H1 (cell line): ENCODE data around the gene TMC4. TPM values are rescaled to one million over a fixed set of nuclear protein-coding genes. Genes with fewer than 3 reads are reported as not detected.

ENCODE experiments used
- CTCF ChIA-PET: fragments of 300-600 bp; sonication (Branson Sonifier 250); formaldehyde crosslinking; loops from one replicate; lab custom pipeline; 2021; ENCODE audit not compliant: partially characterized antibody; lab: Charles Lee
- POLR2A ChIA-PET: fragments of 300-600 bp; sonication (Branson Sonifier 250); formaldehyde crosslinking; loops from one replicate; lab custom pipeline; 2021; ENCODE audit warnings: inconsistent platforms; ENCODE audit not compliant: partially characterized antibody; lab: Charles Lee
- DNase-seq, 2 experiments: peaks; one replicate each; pipeline versions ENCODE4 v3.0.0 to v3.0.0-alpha.2; 2010 to 2022; ENCODE audit warnings: low spot score in 2 of 2, low read depth in 1 of 2, mixed read lengths in 1 of 2
- FAIRE-seq: peaks from 2 replicates; lab custom pipeline; 2011; peaks lifted over from hg19 to GRCh38; lab: Jason Lieb, UNC
- H2AFZ ChIP-seq: 2 replicates; pipeline ENCODE4 v1.8.1; 2012; ENCODE audit warnings: low read length, inconsistent platforms
- H2AK5ac ChIP-seq: 2 replicates; pipeline ENCODE4 v1.6.1; 2013; ENCODE audit warnings: low read depth, low read length
- H2BK120ac ChIP-seq: replicated peaks from 2 replicates; pipeline ENCODE3; 2013; ENCODE audit warnings: low read depth, low read length, inconsistent platforms
- H2BK12ac ChIP-seq: 2 replicates; pipeline ENCODE4 v1.6.1; 2013; ENCODE audit warnings: low read depth, low read length
- H2BK15ac ChIP-seq: 2 replicates; pipeline ENCODE4 v1.6.1; 2013; ENCODE audit warnings: low read length
- H2BK20ac ChIP-seq: 2 replicates; pipeline ENCODE4 v1.6.1; 2013; ENCODE audit warnings: low read length
- H2BK5ac ChIP-seq: 2 replicates; pipeline ENCODE4 v1.6.1; 2013; ENCODE audit warnings: low read depth, low read length
- H3K14ac ChIP-seq: 2 replicates; pipeline ENCODE4 v1.6.1; 2013; ENCODE audit warnings: inconsistent platforms; ENCODE audit not compliant: insufficient read length
- H3K18ac ChIP-seq: 2 replicates; pipeline ENCODE4 v1.6.1; 2013; ENCODE audit warnings: low read length; ENCODE audit errors: extremely low read depth
- H3K23ac ChIP-seq: 2 replicates; pipeline ENCODE4 v1.6.1; 2013; ENCODE audit warnings: inconsistent platforms; ENCODE audit not compliant: insufficient read length
- H3K23me2 ChIP-seq: 2 replicates; pipeline ENCODE4 v1.6.1; 2013; ENCODE audit warnings: low read depth, low read length
- H3K27ac ChIP-seq: 2 replicates; pipeline ENCODE4 v1.6.1; 2011; ENCODE audit warnings: low read depth, low read length, inconsistent platforms
- H3K27me3 ChIP-seq, 4 experiments: replicated peaks in 1 of 4; 1 replicate in 1 of 4; 2 replicates in 3 of 4; pipeline versions ENCODE4 v1.6.1 to v1.8.1; 2011 to 2013; ENCODE audit warnings: low read length in 3 of 4, mild to moderate bottlenecking in 3 of 4, inconsistent platforms in 2 of 4, mixed read lengths in 2 of 4, moderate library complexity in 1 of 4; ENCODE audit not compliant: control insufficient read depth in 3 of 4, insufficient read depth in 3 of 4; ENCODE audit errors: extremely low read depth in 1 of 4
- H3K36me3 ChIP-seq, 4 experiments: 2 replicates each; pipeline versions ENCODE4 v1.6.1 to v1.8.1; 2011 to 2013; ENCODE audit warnings: mild to moderate bottlenecking in 4 of 4, low read length in 3 of 4, moderate library complexity in 2 of 4, control low read depth in 1 of 4, inconsistent platforms in 1 of 4; ENCODE audit not compliant: insufficient read depth in 4 of 4, control insufficient read depth in 2 of 4
- H3K4ac ChIP-seq: replicated peaks from 2 replicates; pipeline ENCODE3; 2013; ENCODE audit warnings: low read length, low read depth, mixed read lengths, inconsistent platforms; ENCODE audit not compliant: insufficient read length
- H3K4me1 ChIP-seq, 4 experiments: replicated peaks in 1 of 4; 1 replicate in 1 of 4; 2 replicates in 3 of 4; pipeline versions ENCODE4 v1.6.1 to v1.8.1; 2011 to 2013; ENCODE audit warnings: low read length in 3 of 4, inconsistent platforms in 2 of 4, mixed read lengths in 1 of 4; ENCODE audit not compliant: insufficient read depth in 4 of 4, control insufficient read depth in 3 of 4
- H3K4me2 ChIP-seq, 2 experiments: 2 replicates each; pipeline versions ENCODE4 v1.6.1 to v1.8.1; 2011 to 2013; ENCODE audit warnings: low read depth in 2 of 2, low read length in 2 of 2, control low read depth in 1 of 2, inconsistent platforms in 1 of 2, mild to moderate bottlenecking in 1 of 2; ENCODE audit not compliant: insufficient read depth in 1 of 2
- H3K4me3 ChIP-seq, 4 experiments: fragments of 200-600, 300-600 bp in 1 of 4; sonication (generic), shearing (Covaris generic), sonication (Bioruptor Twin) in 1 of 4; 2 replicates each; pipeline versions ENCODE4 v1.5.1 to v1.8.1; 2011 to 2016; ENCODE audit warnings: low read length in 4 of 4, low read depth in 3 of 4, control low read depth in 2 of 4, inconsistent platforms in 2 of 4, mild to moderate bottlenecking in 2 of 4, mixed read lengths in 1 of 4, moderate library complexity in 1 of 4; ENCODE audit not compliant: insufficient read depth in 2 of 4; ENCODE audit errors: extremely low read depth in 1 of 4
- H3K56ac ChIP-seq: replicated peaks from 2 replicates; pipeline ENCODE3; 2013; ENCODE audit warnings: low read depth, mild to moderate bottlenecking, mixed read lengths, low read length, inconsistent platforms; ENCODE audit not compliant: insufficient read length
- H3K79me1 ChIP-seq: 2 replicates; pipeline ENCODE4 v1.6.1; 2013; ENCODE audit warnings: low read depth, low read length, control low read depth
- H3K79me2 ChIP-seq, 2 experiments: 2 replicates each; pipeline versions ENCODE4 v1.6.1 to v1.8.1; 2012 to 2013; ENCODE audit warnings: low read length in 2 of 2, mild to moderate bottlenecking in 2 of 2, inconsistent platforms in 1 of 2; ENCODE audit not compliant: insufficient read depth in 2 of 2, control insufficient read depth in 1 of 2
- H3K9ac ChIP-seq, 4 experiments: replicated peaks in 1 of 4; 1 replicate in 1 of 4; 2 replicates in 3 of 4; pipeline versions ENCODE4 v1.6.1 to v1.8.1; 2011 to 2013; ENCODE audit warnings: low read depth in 3 of 4, low read length in 3 of 4, control low read depth in 2 of 4, mild to moderate bottlenecking in 2 of 4, moderate library complexity in 2 of 4, inconsistent platforms in 1 of 4; ENCODE audit errors: extremely low read depth in 1 of 4
- H3K9me3 ChIP-seq, 2 experiments: 2 replicates each; pipeline versions ENCODE4 v1.6.1 to v1.8.1; 2012 to 2013; ENCODE audit warnings: mild to moderate bottlenecking in 2 of 2, moderate library complexity in 2 of 2, control low read depth in 1 of 2, inconsistent platforms in 1 of 2, low read depth in 1 of 2, low read length in 1 of 2, mixed read lengths in 1 of 2; ENCODE audit not compliant: insufficient read depth in 2 of 2
- H4K20me1 ChIP-seq, 2 experiments: replicated peaks in 1 of 2; 2 replicates each; pipeline versions ENCODE3 to v1.8.1; 2011 to 2013; ENCODE audit warnings: inconsistent platforms in 2 of 2, low read length in 2 of 2, mild to moderate bottlenecking in 1 of 2; ENCODE audit not compliant: insufficient read depth in 2 of 2, control insufficient read depth in 1 of 2
- H4K5ac ChIP-seq: 2 replicates; pipeline ENCODE4 v1.6.1; 2013; ENCODE audit warnings: low read length, low read depth, mixed read lengths, inconsistent platforms; ENCODE audit not compliant: insufficient read length
- H4K8ac ChIP-seq: 2 replicates; pipeline ENCODE4 v1.8.0; 2013; ENCODE audit warnings: mild to moderate bottlenecking, moderate library complexity, low read length, inconsistent platforms; ENCODE audit not compliant: insufficient read depth; ENCODE audit errors: extremely low read depth
- H4K91ac ChIP-seq: replicated peaks from 2 replicates; pipeline ENCODE3; 2013; ENCODE audit warnings: low read length, mixed read lengths, inconsistent platforms; ENCODE audit not compliant: insufficient read length
- BRCA1 ChIP-seq: IDR thresholded peaks from 2 replicates; pipeline ENCODE4 v1.6.1; 2012; ENCODE audit warnings: low read depth, low read length, improper control_type of control experiment
- CEBPB ChIP-seq: IDR thresholded peaks from 2 replicates; pipeline ENCODE4 v1.6.1; 2012; ENCODE audit warnings: low read depth, low read length
- CHD2 ChIP-seq: IDR thresholded peaks from 2 replicates; pipeline ENCODE4 v1.6.1; 2012; ENCODE audit warnings: low read length, improper control_type of control experiment
- CREB1 ChIP-seq: IDR thresholded peaks from 2 replicates; pipeline ENCODE4 v1.6.1; 2012; ENCODE audit warnings: inconsistent platforms
- EP300 ChIP-seq, 2 experiments: IDR thresholded peaks; 1 replicate in 1 of 2; 2 replicates in 1 of 2; pipeline ENCODE4 v1.6.1; 2011 to 2012; ENCODE audit warnings: low read depth in 2 of 2, low read length in 2 of 2, mild to moderate bottlenecking in 2 of 2, borderline replicate concordance in 1 of 2, inconsistent platforms in 1 of 2, moderate library complexity in 1 of 2
- GABPA ChIP-seq: IDR thresholded peaks from 2 replicates; pipeline ENCODE4 v1.6.1; 2011; ENCODE audit warnings: mild to moderate bottlenecking, low read length, moderate library complexity, borderline replicate concordance; ENCODE audit not compliant: insufficient read depth
- JUN ChIP-seq: IDR thresholded peaks from 2 replicates; pipeline ENCODE4 v1.6.1; 2011; ENCODE audit warnings: low read depth, mild to moderate bottlenecking, improper control_type of control experiment, low read length
- POLR2A ChIP-seq, 2 experiments: IDR thresholded peaks; 1 replicate in 1 of 2; 2 replicates in 1 of 2; pipeline ENCODE4 v1.6.1; 2011; ENCODE audit warnings: low read depth in 2 of 2, low read length in 2 of 2, mild to moderate bottlenecking in 2 of 2; ENCODE audit errors: control extremely low read depth in 1 of 2
- POU5F1 ChIP-seq: IDR thresholded peaks from 2 replicates; pipeline ENCODE4 v1.6.1; 2011; ENCODE audit warnings: low read depth, mild to moderate bottlenecking, low read length, moderate library complexity
- RBBP5 ChIP-seq: IDR thresholded peaks from 2 replicates; pipeline ENCODE4 v1.7.1; 2012; ENCODE audit warnings: low read depth, mild to moderate bottlenecking, inconsistent platforms, low read length, moderate library complexity, borderline replicate concordance
- SAP30 ChIP-seq: fragments of 300-600 bp; sonication (generic); IDR thresholded peaks from 2 replicates; pipeline ENCODE4 v1.7.1; 2012; ENCODE audit warnings: low read length, moderate library complexity, mild to moderate bottlenecking, inconsistent platforms; ENCODE audit not compliant: insufficient read depth, insufficient replicate concordance
- TAF7 ChIP-seq: optimal IDR thresholded peaks from 2 replicates; pipeline ENCODE3; 2011; ENCODE audit warnings: low read depth, mild to moderate bottlenecking, inconsistent platforms, low read length, moderate library complexity, borderline replicate concordance
- TBP ChIP-seq: IDR thresholded peaks from 2 replicates; pipeline ENCODE4 v1.6.1; 2011; ENCODE audit warnings: low read depth, low read length, improper control_type of control experiment
- WGBS, 2 experiments: shearing (Covaris generic) in 1 of 2; methylation state at CpG; one replicate each; pipeline versions ENCODE4 v1.1.6 to v1.1.7; 2013 to 2015; ENCODE audit warnings: low lambda C conversion rate in 2 of 2, mixed read lengths in 2 of 2, inconsistent platforms in 1 of 2, low coverage in 1 of 2, missing lambda C conversion rate in 1 of 2; ENCODE audit not compliant: insufficient replicate concordance in 2 of 2, insufficient coverage in 1 of 2, insufficient read length in 1 of 2; ENCODE audit errors: extremely low coverage in 1 of 2, missing lambda C conversion rate in 1 of 2; 5-methylcytosine and 5-hydroxymethylcytosine counted together
- polyA plus RNA-seq, 7 experiments: library from polyadenylated mRNA; depleted of rRNA in 3 of 7; stranded (reverse) in 5 of 7; unstranded in 2 of 7; fragments of >200 nt in 5 of 7; fragments of 200-250 nt in 2 of 7; gene quantifications; 1 replicate in 5 of 7; 2 replicates in 1 of 7; 4 replicates in 1 of 7; pipeline versions ENCODE4 v1.2.1 to v1.2.3, GENCODE V29; 2011 to 2013; ENCODE audit warnings: missing spikeins in 2 of 7, mixed read lengths in 2 of 7
- total RNA-seq: library from RNA; stranded (reverse); fragmentation: NEBNext Ultra II Directional; extraction: Animal tissue kit (Norgen Biotek cat#: 25700); gene quantifications from 2 replicates; pipeline ENCODE4 v1.2.1, GENCODE V29; 2021
- TF ChIP-seq, protein P1 (sequence below): IDR thresholded peaks from 2 replicates; pipeline ENCODE4 v1.6.1; 2011; ENCODE audit warnings: low read depth, mild to moderate bottlenecking, low read length; ENCODE audit not compliant: insufficient read depth

Gene TMC4
- total and polyA plus RNA-seq, 2 of the 8 experiments (the other 6 are each of a cell fraction or from before 2014, with no cell fraction given): 5.5 to 6.3 TPM

GRCh38 chr19:54186934-54187381 is 14.0 kb upstream of the TMC4 start:
- Histone ChIP-seq H2BK20ac (no peak overlapping the region), H3K4me2 (no peak overlapping the region), H3K27ac (no peak overlapping the region), H2BK15ac (no peak overlapping the region), H3K23ac (no peak overlapping the region), H3K79me1 (peaks cover 8% of the 10 kb centered on the region; the same call in 1 of the 2 replicates), H2BK5ac (no peak overlapping the region; the same call in 1 of the 2 replicates), H3K79me2 (peaks cover 3 to 24% of the 10 kb centered on the region in 2 experiments; a peak in 3 of 4 replicates), H3K4me1 (peaks cover 0 to 9% (median 3%) of the 10 kb centered on the region in 4 experiments; a peak in 4 of 7 replicates), H2BK120ac (no peak overlapping the region), H4K20me1 (peaks cover 0 to 12% of the 10 kb centered on the region in 2 experiments), H2AK5ac (no peak overlapping the region), H3K14ac (no peak overlapping the region), H2AFZ (no peak overlapping the region), H3K36me3 (peaks cover 0 to 14% (median 7%) of the 10 kb centered on the region in 4 experiments; a peak in 5 of 8 replicates), H3K56ac (no peak overlapping the region), H3K9ac (no peak overlapping the region; a peak in 1 of 7 replicates), H3K23me2 (peaks cover 11% of the 10 kb centered on the region), H4K91ac (no peak overlapping the region), H3K9me3 (no peaks in the 10 kb centered on the region), H3K27me3 (no peaks in the 10 kb centered on the region), H2BK12ac (no peak overlapping the region), H3K4me3 (no peak overlapping the region), H3K18ac (no peak overlapping the region), H4K5ac (no peak overlapping the region), H3K4ac (no peak overlapping the region), H4K8ac (no peak overlapping the region)
- 90% methylated on average over 11 of the region's 11 CpGs; no CpG with 5 or more reads in 1 of the 2 experiments for WGBS, 2 experiments
- ChIA-PET POLR2A (interaction anchor here (2.1 to 28.7 kb wide), 4 partner anchors 13 to 29 kb away, joined by 7 to 909 read pairs (median 33); partner anchors contain the start of genes RPS9 and TMC4), CTCF (interaction anchor here (0.6 to 1.5 kb wide), 4 partner anchors 13 to 227 kb away, joined by 3 to 7 read pairs (median 4); partner anchors contain the start of gene TMC4)
- FAIRE-seq (no peak), DNase-seq (no peak)
- TF ChIP-seq EP300 (IDR thresholded peaks at IDR 0.05; ENCODE audit: borderline replicate concordance in 1 of 2, low read depth in 2 of 2, low read length in 2 of 2) (no peak), BRCA1 (no peak), CREB1 (no peak), CHD2 (no peak), POLR2A (IDR thresholded peaks at IDR 0.05; ENCODE audit: control extremely low read depth in 1 of 2, low read depth in 2 of 2, low read length in 2 of 2) (no peak), JUN (no peak), TBP (no peak), GABPA (no peak), TAF7 (no peak), POU5F1 (no peak), RBBP5 (no peak), CEBPB (no peak), SAP30 (no peak)
- TF ChIP-seq, protein P1, sequence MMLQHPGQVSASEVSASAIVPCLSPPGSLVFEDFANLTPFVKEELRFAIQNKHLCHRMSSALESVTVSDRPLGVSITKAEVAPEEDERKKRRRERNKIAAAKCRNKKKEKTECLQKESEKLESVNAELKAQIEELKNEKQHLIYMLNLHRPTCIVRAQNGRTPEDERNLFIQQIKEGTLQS: no peak
